ENCODE data around the gene GPR142. TPM values are rescaled to one million over a fixed set of nuclear protein-coding genes. Genes with fewer than 3 reads are reported as not detected.

The GPR142 gene
- polyA plus RNA-seq, 1 donor (not counting 4 experiments of a cell fraction or from before 2014, with no cell fraction given), result not detected

DNA sequence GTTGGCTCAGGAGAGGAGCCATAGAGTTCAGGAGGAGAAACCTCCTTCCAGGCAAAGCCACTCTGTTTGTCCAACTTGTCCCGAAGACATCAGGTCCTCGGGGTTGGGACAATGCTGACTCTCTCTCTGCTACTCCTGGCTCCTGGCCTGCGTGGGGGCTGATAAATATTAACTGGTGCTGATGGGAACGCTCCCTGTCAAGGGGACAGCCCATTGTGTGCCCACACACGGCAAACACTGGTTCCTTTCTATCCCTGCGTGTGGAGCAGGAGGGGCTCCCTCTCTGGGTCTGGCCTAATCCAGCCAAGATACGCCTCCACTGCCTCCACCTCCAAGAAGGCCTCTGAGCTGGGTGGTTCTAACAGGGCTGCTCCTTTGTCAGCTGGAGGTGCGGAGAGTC is 36.9 kb upstream of the GPR142 start:
- H3K36me3 ChIP-seq (ENCODE audit: control insufficient read depth in 2 of 2, extremely low read depth in 1 of 2, insufficient read depth in 2 of 2, low read length in 2 of 2), result no peaks in the 10 kb centered on the region
- TF ChIP-seq, protein P1, sequence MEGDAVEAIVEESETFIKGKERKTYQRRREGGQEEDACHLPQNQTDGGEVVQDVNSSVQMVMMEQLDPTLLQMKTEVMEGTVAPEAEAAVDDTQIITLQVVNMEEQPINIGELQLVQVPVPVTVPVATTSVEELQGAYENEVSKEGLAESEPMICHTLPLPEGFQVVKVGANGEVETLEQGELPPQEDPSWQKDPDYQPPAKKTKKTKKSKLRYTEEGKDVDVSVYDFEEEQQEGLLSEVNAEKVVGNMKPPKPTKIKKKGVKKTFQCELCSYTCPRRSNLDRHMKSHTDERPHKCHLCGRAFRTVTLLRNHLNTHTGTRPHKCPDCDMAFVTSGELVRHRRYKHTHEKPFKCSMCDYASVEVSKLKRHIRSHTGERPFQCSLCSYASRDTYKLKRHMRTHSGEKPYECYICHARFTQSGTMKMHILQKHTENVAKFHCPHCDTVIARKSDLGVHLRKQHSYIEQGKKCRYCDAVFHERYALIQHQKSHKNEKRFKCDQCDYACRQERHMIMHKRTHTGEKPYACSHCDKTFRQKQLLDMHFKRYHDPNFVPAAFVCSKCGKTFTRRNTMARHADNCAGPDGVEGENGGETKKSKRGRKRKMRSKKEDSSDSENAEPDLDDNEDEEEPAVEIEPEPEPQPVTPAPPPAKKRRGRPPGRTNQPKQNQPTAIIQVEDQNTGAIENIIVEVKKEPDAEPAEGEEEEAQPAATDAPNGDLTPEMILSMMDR (optimal IDR thresholded peaks at IDR 0.05 in 1 of 3, IDR thresholded peaks at IDR 0.05 in 1 of 3, conservative IDR thresholded peaks at IDR 0.05 in 1 of 3; ENCODE audit: extremely low read depth in 1 of 3, insufficient read depth in 2 of 3, low read length in 3 of 3), result no peak
- no peak for TF ChIP-seq EZH2 (IDR thresholded peaks at IDR 0.05; ENCODE audit: low read length)
- FAIRE-seq (no peak), DNase-seq (ENCODE audit: low read depth, low spot score) (no peak)
- no peaks in the 10 kb centered on the region for H3K4me1 ChIP-seq (ENCODE audit: control insufficient read depth, extremely low read depth, insufficient read depth, low read length)
- no peak overlapping the region for H3K9ac ChIP-seq (ENCODE audit: control insufficient read depth, extremely low read depth, insufficient read depth, low read length)
- no peak overlapping the region for H3K4me3 ChIP-seq (ENCODE audit: control insufficient read depth in 2 of 3, extremely low read depth in 1 of 3, insufficient read depth in 2 of 3, low read depth in 1 of 3, low read length in 3 of 3)
- H3K27ac ChIP-seq (ENCODE audit: control insufficient read depth, insufficient read depth, low read length), result no peak overlapping the region
- peaks cover 24% of the 10 kb centered on the region for H3K27me3 ChIP-seq (ENCODE audit: control insufficient read depth, extremely low read depth, insufficient read depth, low read length)
- H4K20me1 ChIP-seq (ENCODE audit: control insufficient read depth, extremely low read depth, insufficient read depth, low read length), result no peaks in the 10 kb centered on the region
- no peak overlapping the region for H2AFZ ChIP-seq (ENCODE audit: control insufficient read depth, low read length)
- no peaks in the 10 kb centered on the region for H3K79me2 ChIP-seq (ENCODE audit: control insufficient read depth, insufficient read depth, low read length)
- H3K9me3 ChIP-seq (ENCODE audit: control insufficient read depth, low read depth, low read length), result no peaks in the 10 kb centered on the region
- H3K4me2 ChIP-seq (ENCODE audit: control insufficient read depth, extremely low read depth, insufficient read depth, low read depth, low read length), result no peak overlapping the region
- no peaks in the 10 kb centered on the region for H3K9me1 ChIP-seq (ENCODE audit: control insufficient read depth, extremely low read depth, insufficient read depth, low read length)
- dilution Hi-C loops (cut with MboI; ENCODE audit: extremely low pct_ligation_motif_present, low sequenced_read_pairs), result no loop called here

DNA sequence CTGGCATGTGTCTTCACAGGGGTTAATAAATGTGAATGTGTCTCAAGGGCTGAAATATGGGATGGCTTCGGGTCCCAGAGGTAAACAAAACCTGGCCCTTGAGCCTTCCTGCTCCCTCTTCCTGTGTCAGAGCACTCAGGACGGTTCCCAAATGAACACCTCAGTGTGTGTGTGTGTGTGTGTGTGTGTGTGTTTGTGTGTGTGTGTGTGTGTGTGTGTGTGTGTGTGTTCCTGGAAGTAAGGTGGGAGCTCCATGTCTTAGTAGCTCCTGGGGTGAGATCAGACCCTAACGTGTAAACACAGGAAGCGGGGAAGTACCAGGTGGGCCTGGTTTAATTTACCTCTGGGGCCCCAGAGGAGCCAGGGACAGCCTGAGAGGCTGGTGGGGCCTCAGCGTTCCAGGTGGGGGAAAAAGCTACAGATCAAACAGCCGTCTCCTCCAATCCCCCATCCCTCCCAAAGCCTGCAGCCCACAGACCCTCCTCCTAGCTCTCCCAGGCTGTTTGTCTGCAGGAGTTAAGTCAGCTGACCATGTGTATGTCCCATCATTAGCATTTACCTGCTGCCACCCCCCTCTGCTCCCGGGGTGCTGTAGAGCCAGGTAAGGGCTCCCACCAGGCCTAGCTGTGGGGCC is 35.2 kb upstream of the GPR142 start:
- dilution Hi-C loops (cut with MboI; ENCODE audit: extremely low pct_ligation_motif_present, low sequenced_read_pairs), result no loop called here
- H3K36me3 ChIP-seq (ENCODE audit: control insufficient read depth in 2 of 2, extremely low read depth in 1 of 2, insufficient read depth in 2 of 2, low read length in 2 of 2), result no peaks in the 10 kb centered on the region
- H3K4me2 ChIP-seq (ENCODE audit: control insufficient read depth, extremely low read depth, insufficient read depth, low read depth, low read length), result no peak overlapping the region
- no peaks in the 10 kb centered on the region for H3K4me1 ChIP-seq (ENCODE audit: control insufficient read depth, extremely low read depth, insufficient read depth, low read length)
- H3K9me1 ChIP-seq (ENCODE audit: control insufficient read depth, extremely low read depth, insufficient read depth, low read length), result no peaks in the 10 kb centered on the region
- DNase-seq (ENCODE audit: low read depth, low spot score) (no peak), FAIRE-seq (no peak)
- no peak overlapping the region for H2AFZ ChIP-seq (ENCODE audit: control insufficient read depth, low read length)
- H3K79me2 ChIP-seq (ENCODE audit: control insufficient read depth, insufficient read depth, low read length), result no peaks in the 10 kb centered on the region
- H3K4me3 ChIP-seq (ENCODE audit: control insufficient read depth in 2 of 3, extremely low read depth in 1 of 3, insufficient read depth in 2 of 3, low read depth in 1 of 3, low read length in 3 of 3), result no peak overlapping the region
- no peak overlapping the region for H3K9ac ChIP-seq (ENCODE audit: control insufficient read depth, extremely low read depth, insufficient read depth, low read length)
- H4K20me1 ChIP-seq (ENCODE audit: control insufficient read depth, extremely low read depth, insufficient read depth, low read length), result no peaks in the 10 kb centered on the region
- H3K27ac ChIP-seq (ENCODE audit: control insufficient read depth, insufficient read depth, low read length), result no peak overlapping the region
- no peak for TF ChIP-seq EZH2 (IDR thresholded peaks at IDR 0.05; ENCODE audit: low read length)
- TF ChIP-seq, protein P1 (optimal IDR thresholded peaks at IDR 0.05 in 1 of 3, IDR thresholded peaks at IDR 0.05 in 1 of 3, conservative IDR thresholded peaks at IDR 0.05 in 1 of 3; ENCODE audit: extremely low read depth in 1 of 3, insufficient read depth in 2 of 3, low read length in 3 of 3), result no peak
- H3K27me3 ChIP-seq (ENCODE audit: control insufficient read depth, extremely low read depth, insufficient read depth, low read length), result peaks cover 9% of the 10 kb centered on the region
- H3K9me3 ChIP-seq (ENCODE audit: control insufficient read depth, low read depth, low read length), result no peaks in the 10 kb centered on the region

Data from keratinocyte (primary cell).